Loucy (cell line): ENCODE measurements around the gene CECR2.

Experiments used
- EZH2phosphoT487 ChIP-seq: fragments of 200-600 bp; IDR thresholded peaks from 2 replicates; pipeline ENCODE4 v1.6.1; 2018; ENCODE audit warnings: antibody characterized with exemption, mild to moderate bottlenecking, moderate library complexity, borderline replicate concordance
- TF ChIP-seq, protein P1 (sequence below): fragments of 200-600 bp; sonication (generic); conservative IDR thresholded peaks from 2 replicates; pipeline ENCODE4 v1.5.1; 2014; ENCODE audit warnings: mild to moderate bottlenecking, antibody characterized with exemption, low read length

DNA sequence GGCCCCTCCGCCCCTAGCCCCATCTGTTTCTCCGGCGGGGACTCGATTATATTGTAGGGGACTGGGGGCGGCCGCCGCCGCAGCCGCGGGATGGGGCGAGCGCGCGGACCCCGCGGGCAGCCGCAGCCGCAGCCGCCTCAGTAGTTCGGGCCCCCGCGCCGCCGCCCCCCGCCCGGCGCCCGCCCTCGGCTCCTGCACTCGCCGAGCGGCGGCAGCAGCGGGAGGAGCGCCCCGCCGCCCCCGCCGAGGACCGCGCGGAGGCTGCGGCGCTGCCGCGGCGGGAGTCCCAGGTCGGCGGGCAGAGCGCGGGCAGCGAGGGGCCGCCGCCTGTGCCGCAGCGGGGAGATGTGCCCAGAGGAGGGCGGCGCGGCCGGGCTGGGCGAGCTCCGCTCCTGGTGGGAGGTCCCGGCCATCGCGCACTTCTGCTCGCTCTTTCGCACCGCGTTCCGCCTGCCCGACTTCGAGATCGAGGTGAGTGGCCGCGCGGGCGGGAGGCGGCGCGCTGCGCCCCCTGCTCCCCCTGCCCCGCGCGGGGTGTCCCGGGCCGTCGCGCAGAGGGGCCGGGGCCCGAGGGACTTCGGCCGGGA, at the start of gene CECR2:
- TF ChIP-seq, protein P1, sequence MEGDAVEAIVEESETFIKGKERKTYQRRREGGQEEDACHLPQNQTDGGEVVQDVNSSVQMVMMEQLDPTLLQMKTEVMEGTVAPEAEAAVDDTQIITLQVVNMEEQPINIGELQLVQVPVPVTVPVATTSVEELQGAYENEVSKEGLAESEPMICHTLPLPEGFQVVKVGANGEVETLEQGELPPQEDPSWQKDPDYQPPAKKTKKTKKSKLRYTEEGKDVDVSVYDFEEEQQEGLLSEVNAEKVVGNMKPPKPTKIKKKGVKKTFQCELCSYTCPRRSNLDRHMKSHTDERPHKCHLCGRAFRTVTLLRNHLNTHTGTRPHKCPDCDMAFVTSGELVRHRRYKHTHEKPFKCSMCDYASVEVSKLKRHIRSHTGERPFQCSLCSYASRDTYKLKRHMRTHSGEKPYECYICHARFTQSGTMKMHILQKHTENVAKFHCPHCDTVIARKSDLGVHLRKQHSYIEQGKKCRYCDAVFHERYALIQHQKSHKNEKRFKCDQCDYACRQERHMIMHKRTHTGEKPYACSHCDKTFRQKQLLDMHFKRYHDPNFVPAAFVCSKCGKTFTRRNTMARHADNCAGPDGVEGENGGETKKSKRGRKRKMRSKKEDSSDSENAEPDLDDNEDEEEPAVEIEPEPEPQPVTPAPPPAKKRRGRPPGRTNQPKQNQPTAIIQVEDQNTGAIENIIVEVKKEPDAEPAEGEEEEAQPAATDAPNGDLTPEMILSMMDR = no peak
- TF ChIP-seq EZH2phosphoT487 = no peak
